Measurements from ENCODE around the gene RNF148. TPM values are rescaled to one million over a fixed set of nuclear protein-coding genes. Genes with fewer than 3 reads are reported as not detected.

RNF148 gene
- total RNA-seq, 4 donors from 2014 or later, result 3.4 to 7.4 (median 4.8) TPM

- TF ChIP-seq POLR2A (IDR thresholded peaks at IDR 0.05) (no peak), CTCF (IDR thresholded peaks at IDR 0.05) (no peak)
- Histone ChIP-seq H3K4me1 (no peaks in the 10 kb centered on the region), H3K36me3 (no peaks in the 10 kb centered on the region), H3K4me3 (no peak overlapping the region), H3K27me3 (no peaks in the 10 kb centered on the region), H3K9me3 (no peaks in the 10 kb centered on the region), H3K27ac (no peak overlapping the region)
- no peak for DNase-seq
- intact Hi-C loops (cut with DNase I; ENCODE audit: low total_unique reads), result no loop called here
Measured at GRCh38 chr7:122724366-122724765, 21.6 kb upstream of the RNF148 start.

GRCh38 chr7:122719010-122719578, 16.4 kb upstream of the RNF148 start:
- Histone ChIP-seq H3K4me1 (peaks cover 0 to 5% of the 10 kb centered on the region in 2 donors), H3K27me3 (no peaks in the 10 kb centered on the region), H3K27ac (no peak overlapping the region), H3K9me3 (no peaks in the 10 kb centered on the region), H3K36me3 (no peaks in the 10 kb centered on the region), H3K4me3 (no peak overlapping the region)
- no peak for DNase-seq
- intact Hi-C loops (cut with DNase I; ENCODE audit: low total_unique reads), result no loop called here
- TF ChIP-seq CTCF (IDR thresholded peaks at IDR 0.05), result no peak
- TF ChIP-seq POLR2A (IDR thresholded peaks at IDR 0.05), result no peak

- H3K27me3 ChIP-seq, result no peaks in the 10 kb centered on the region
- H3K9me3 ChIP-seq, result no peaks in the 10 kb centered on the region
- no peak overlapping the region for H3K4me3 ChIP-seq
- H3K4me1 ChIP-seq, result peaks cover 0 to 5% of the 10 kb centered on the region in 2 donors
- intact Hi-C loops (cut with DNase I; ENCODE audit: low total_unique reads), result no loop called here
- no peaks in the 10 kb centered on the region for H3K36me3 ChIP-seq
- no peak for DNase-seq
- TF ChIP-seq CTCF (IDR thresholded peaks at IDR 0.05), result no peak
- no peak for TF ChIP-seq POLR2A (IDR thresholded peaks at IDR 0.05)
- H3K27ac ChIP-seq, result no peak overlapping the region
Measured at GRCh38 chr7:122717356-122718089, 14.8 kb upstream of the RNF148 start.

GRCh38 chr7:122715183-122715582, 12.5 kb upstream of the RNF148 start:
- no peak for DNase-seq
- intact Hi-C loops (cut with DNase I; ENCODE audit: low total_unique reads), result no loop called here
- Histone ChIP-seq H3K36me3 (no peaks in the 10 kb centered on the region), H3K4me1 (peaks cover 0 to 5% of the 10 kb centered on the region in 2 donors), H3K4me3 (no peak overlapping the region), H3K27ac (no peak overlapping the region), H3K27me3 (no peaks in the 10 kb centered on the region), H3K9me3 (no peaks in the 10 kb centered on the region)
- TF ChIP-seq CTCF (IDR thresholded peaks at IDR 0.05), result no peak
- TF ChIP-seq POLR2A (IDR thresholded peaks at IDR 0.05), result no peak

- Histone ChIP-seq H3K27me3 (no peaks in the 10 kb centered on the region), H3K27ac (no peak overlapping the region), H3K4me1 (no peaks in the 10 kb centered on the region), H3K9me3 (no peaks in the 10 kb centered on the region), H3K36me3 (no peaks in the 10 kb centered on the region), H3K4me3 (no peak overlapping the region)
- DNase-seq, result no peak
- TF ChIP-seq CTCF (IDR thresholded peaks at IDR 0.05) (no peak), POLR2A (IDR thresholded peaks at IDR 0.05) (no peak)
- intact Hi-C loops (cut with DNase I; ENCODE audit: low total_unique reads), result no loop called here
Measured at GRCh38 chr7:122710916-122711315, 8.2 kb upstream of the RNF148 start.
